Measurements from ENCODE around the gene CORO2B.

CORO2B gene

GRCh38 chr15:68775671-68776476 lies 197.1 kb downstream of the CORO2B start:
- ATAC-seq (replicated peaks; ENCODE audit: extremely low read depth, poor library complexity, severe bottlenecking) (no peak), DNase-seq (ENCODE audit: low spot score in 2 of 2) (no peak)
- no peak overlapping the region for H3K27ac Mint-ChIP-seq (ENCODE audit: low read depth)
- no peaks in the 10 kb centered on the region for H3K9me3 Mint-ChIP-seq
- no peaks in the 10 kb centered on the region for H3K4me1 Mint-ChIP-seq
- peaks cover 19% of the 10 kb centered on the region for H3K36me3 Mint-ChIP-seq (ENCODE audit: insufficient read depth)
- H3K27me3 Mint-ChIP-seq = no peaks in the 10 kb centered on the region
- no peak overlapping the region for H3K4me3 Mint-ChIP-seq

- H3K4me3 Mint-ChIP-seq = no peak overlapping the region
- H3K27ac Mint-ChIP-seq (ENCODE audit: low read depth) = no peak overlapping the region
- H3K36me3 Mint-ChIP-seq (ENCODE audit: insufficient read depth) = peaks cover 22% of the 10 kb centered on the region
- peaks cover 2% of the 10 kb centered on the region for H3K4me1 Mint-ChIP-seq
- H3K27me3 Mint-ChIP-seq = no peaks in the 10 kb centered on the region
- ATAC-seq (replicated peaks; ENCODE audit: extremely low read depth, poor library complexity, severe bottlenecking) (no peak), DNase-seq (ENCODE audit: low spot score in 2 of 2) (no peak)
- H3K9me3 Mint-ChIP-seq = no peaks in the 10 kb centered on the region
Measured at GRCh38 chr15:68776477-68777270, 197.9 kb downstream of the CORO2B start.
